Inflammatory macrophage (primary cell): ENCODE results near the gene TANGO6.

Experiments used
- DNase-seq, 2 donors: peaks; one replicate each; pipeline ENCODE4 v3.0.0-alpha.2; 2020 to 2022

TANGO6 gene

GRCh38 chr16:69064124-69064763 lies 220.9 kb downstream of the TANGO6 start:
- DNase-seq = peak in 1 of 2 donors; percentile 4

- DNase-seq = no peak
Measured at GRCh38 chr16:69064764-69065313, 221.5 kb downstream of the TANGO6 start.

GRCh38 chr16:69069504-69069903 lies 226.2 kb downstream of the TANGO6 start:
- DNase-seq = no peak

- no peak for DNase-seq
Measured at GRCh38 chr16:69071036-69071435, 227.7 kb downstream of the TANGO6 start.

GRCh38 chr16:69072640-69072974 lies 229.3 kb downstream of the TANGO6 start:
- no peak for DNase-seq

- DNase-seq = no peak
Measured at GRCh38 chr16:69073181-69073702, 229.9 kb downstream of the TANGO6 start.

- DNase-seq = no peak
Measured at GRCh38 chr16:69077251-69077650, 233.9 kb downstream of the TANGO6 start.

GRCh38 chr16:69078073-69078472 lies 234.7 kb downstream of the TANGO6 start:
- no peak for DNase-seq

GRCh38 chr16:69079697-69080096 lies 236.4 kb downstream of the TANGO6 start:
- DNase-seq = no peak

GRCh38 chr16:69083306-69083941 lies 240.1 kb downstream of the TANGO6 start:
- DNase-seq = no peak

GRCh38 chr16:69084289-69084688 lies 241.0 kb downstream of the TANGO6 start:
- DNase-seq = no peak

GRCh38 chr16:69085032-69085695 lies 241.8 kb downstream of the TANGO6 start:
- no peak for DNase-seq

- no peak for DNase-seq
Measured at GRCh38 chr16:69087161-69087581, 243.8 kb downstream of the TANGO6 start.

GRCh38 chr16:69088684-69089083 lies 245.4 kb downstream of the TANGO6 start:
- DNase-seq = no peak

- DNase-seq = no peak
Measured at GRCh38 chr16:69089091-69089910, 246.0 kb downstream of the TANGO6 start.

GRCh38 chr16:69093974-69094373 lies 250.6 kb downstream of the TANGO6 start:
- no peak for DNase-seq

GRCh38 chr16:69094501-69094900 lies 251.2 kb downstream of the TANGO6 start:
- DNase-seq = no peak

- no peak for DNase-seq
Measured at GRCh38 chr16:69095193-69095592, 251.9 kb downstream of the TANGO6 start.

GRCh38 chr16:69100071-69100691 lies 256.9 kb downstream of the TANGO6 start:
- no peak for DNase-seq

GRCh38 chr16:69105501-69106361 lies 262.4 kb downstream of the TANGO6 start, which contains the start of gene HAS3:
HAS3 (plus strand) TSS chr16:69105653; CDS start chr16:69109396, 3,743 bp downstream.
- peak; percentile 13 to 54 for DNase-seq
